Midbrain (tissue), 1 donor: Measurements from ENCODE around the gene NRXN3.

Experiments
- DNase-seq: peaks from one replicate; lab custom pipeline; 2025; lab: John Stamatoyannopoulos, UW

The NRXN3 gene

DNA sequence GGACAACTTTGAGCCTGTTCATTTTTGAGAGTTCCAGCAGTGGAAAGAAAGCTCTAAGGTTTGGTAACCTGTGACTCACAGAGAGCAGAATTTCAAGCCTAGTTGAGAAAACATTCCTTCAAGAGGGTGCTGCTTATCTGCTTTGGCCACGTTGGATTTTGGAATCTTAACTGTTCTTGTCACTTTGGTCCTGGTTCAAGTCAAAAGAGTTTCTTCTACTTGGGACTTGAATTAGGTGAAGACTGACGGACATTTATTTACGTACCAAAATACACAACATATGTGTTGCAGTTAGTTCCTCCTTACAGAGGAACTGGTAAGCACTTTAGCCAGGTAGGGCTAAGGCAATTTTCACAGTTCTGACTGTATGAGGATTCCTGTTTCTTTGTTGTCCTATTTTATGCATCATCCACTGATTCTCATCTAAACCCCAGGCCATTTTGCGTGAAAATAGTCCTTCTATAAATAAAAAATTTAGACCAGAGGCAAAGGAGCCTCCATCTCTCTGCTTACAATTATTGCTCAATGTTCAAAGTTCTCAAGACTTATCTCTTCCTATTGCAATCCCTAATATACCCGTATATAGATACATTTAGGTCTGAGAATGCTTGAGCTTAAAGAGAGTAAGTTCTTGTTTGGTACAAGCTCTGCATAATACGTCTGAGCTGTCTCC lies 1460.3 kb downstream of the NRXN3 start:
- no peak for DNase-seq

DNA sequence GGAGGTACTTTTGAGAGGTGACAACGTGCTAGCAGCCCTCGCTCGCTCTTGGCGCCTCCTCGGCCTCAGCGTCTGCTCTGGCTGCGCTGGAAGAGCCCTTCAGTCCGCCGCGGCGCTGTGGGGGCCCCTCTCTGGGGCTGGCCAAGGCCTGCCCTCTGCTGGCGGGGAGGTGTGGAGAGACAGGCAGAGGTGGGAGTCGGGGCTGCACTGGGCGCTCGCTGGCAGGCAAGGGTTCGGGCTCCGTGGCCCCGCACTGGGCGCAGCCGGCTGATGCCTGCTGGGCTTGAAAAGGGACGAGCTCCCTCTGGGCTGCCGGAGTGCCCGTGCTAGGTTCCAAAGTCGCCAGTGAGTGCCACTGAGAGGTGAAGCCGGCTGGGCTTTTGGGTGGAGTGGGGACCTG lies 1461.1 kb downstream of the NRXN3 start:
- no peak for DNase-seq

DNA sequence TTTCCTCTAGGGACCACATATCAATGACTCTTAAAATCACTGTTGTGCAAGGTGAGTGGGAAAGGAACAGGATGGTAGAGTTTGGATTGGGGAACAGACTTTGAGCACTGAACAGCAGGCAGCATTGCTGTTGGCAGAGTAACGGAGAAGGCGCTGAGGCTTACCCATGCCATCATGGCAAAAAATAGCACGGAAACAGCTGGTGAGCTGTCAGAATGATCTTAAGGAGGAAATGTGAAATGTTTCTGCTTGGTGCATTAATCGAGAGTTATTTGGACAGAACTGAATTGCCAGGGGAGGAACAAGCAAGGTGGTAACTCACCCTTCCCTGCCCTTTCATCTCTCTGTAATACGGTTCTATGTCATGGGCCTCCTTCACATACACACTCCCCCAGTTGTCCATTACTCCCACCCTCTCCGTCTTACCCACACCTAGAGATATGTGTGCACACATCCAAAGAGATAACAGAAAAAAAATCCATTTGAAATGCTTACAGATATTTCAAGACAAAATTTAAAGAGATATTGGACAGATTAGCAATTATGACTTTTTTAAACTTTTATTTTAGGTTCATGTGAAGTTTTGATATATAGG lies 1468.6 kb downstream of the NRXN3 start:
- DNase-seq, result no peak

DNA sequence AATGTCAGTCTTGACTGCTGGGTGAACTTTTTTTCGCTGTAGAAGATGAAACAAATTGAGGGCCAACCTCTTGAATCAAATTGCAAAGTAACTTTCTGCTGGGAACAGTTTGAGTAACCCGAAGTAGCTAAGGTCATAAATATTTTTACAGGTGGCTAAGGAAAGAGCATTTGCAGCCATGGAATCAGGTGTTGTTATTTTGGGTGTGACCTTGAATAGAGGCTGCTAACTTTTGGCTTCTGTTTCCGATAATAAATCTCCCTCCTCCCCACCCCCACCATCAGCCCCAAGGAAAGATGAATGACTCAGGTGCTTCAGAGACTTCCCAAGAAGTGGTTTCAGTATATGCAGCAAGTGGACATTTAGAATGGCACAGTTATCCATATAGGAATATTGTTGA lies 1469.4 kb downstream of the NRXN3 start:
- no peak for DNase-seq

DNA sequence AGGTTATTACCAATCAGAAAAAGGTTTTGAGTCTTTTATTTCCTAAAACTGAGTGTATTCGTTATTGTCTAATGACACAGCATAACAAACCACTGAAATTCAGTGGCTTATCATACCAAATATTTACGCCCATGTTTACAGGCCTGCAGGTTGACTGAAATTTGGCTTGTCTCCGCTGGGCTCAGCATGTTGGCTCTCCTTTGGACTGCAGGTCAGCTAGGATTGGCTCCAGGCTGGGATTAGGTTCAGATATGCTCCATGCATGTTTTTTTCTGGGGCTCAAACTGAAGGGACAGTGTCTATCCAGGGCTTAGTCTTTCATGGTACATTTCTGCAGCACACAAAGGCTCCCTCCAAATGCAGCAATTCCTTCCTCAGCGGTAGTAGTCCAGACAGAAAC lies 1471.2 kb downstream of the NRXN3 start:
- DNase-seq, result no peak

DNA sequence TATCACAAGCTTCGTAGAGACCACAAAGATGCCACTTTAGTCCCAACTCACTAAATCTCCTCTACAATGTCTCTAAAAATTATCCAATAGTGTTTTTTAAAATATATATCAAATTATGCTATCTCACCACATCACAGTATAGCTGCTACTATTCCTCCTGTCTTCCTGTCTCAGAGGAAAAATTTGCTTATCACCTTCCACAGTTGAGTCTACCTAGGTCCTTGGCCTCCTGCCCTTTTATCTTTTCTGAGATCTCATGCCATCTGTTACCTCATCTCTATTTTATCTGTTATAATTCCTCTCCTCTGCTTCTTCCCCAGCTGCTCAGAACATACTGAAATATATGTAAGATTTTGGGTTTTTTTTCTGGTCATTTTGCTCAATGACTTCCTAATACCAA lies 1473.0 kb downstream of the NRXN3 start:
- DNase-seq, result no peak

DNA sequence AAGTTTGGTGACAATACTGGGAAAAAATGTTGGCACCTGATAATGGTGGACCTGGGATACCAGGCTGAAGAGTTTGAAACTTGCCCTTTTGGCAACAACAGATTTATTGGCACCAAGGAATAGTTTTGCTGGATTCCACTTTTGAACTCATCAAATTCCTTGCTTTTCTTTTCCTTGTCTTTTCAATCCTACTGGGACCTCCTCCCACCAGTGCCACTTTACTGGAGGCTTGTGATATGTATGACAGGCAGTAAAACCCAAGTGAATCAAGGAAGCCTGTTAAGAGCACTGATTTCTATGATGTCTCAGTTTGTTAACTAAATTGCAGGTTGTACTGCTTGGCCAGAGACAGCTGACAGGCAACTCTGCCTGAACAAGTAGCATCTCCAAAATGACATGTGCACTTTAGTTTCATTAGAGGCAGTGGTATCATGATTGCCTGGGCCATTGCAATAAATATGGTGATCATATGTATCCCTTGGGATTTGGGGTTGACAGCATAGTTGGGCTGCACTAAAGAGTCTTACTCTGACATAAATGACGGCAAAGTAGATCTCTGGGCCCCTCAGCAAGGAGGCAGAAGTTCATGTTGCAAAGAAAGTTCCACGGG lies 1475.7 kb downstream of the NRXN3 start:
- DNase-seq, result no peak

DNA sequence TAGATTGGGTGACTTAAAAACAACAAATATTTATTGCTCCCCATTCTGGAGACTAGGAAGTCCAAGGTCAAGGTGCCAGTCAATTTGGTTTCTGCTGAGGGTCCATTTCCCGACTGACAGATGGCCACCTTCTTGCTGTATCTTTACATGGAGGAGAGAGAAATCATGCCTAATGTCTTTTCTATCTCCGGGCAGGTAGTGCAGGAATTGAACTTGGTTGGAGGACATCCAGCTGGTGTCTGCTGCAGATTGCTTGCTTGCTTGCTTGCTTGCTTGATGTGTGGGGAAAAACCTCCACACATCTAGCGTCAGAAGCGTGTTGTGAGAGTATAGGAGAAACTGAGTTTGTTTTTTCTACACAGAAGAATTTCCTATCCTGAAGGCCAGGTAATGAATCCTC lies 1479.7 kb downstream of the NRXN3 start:
- no peak for DNase-seq

DNA sequence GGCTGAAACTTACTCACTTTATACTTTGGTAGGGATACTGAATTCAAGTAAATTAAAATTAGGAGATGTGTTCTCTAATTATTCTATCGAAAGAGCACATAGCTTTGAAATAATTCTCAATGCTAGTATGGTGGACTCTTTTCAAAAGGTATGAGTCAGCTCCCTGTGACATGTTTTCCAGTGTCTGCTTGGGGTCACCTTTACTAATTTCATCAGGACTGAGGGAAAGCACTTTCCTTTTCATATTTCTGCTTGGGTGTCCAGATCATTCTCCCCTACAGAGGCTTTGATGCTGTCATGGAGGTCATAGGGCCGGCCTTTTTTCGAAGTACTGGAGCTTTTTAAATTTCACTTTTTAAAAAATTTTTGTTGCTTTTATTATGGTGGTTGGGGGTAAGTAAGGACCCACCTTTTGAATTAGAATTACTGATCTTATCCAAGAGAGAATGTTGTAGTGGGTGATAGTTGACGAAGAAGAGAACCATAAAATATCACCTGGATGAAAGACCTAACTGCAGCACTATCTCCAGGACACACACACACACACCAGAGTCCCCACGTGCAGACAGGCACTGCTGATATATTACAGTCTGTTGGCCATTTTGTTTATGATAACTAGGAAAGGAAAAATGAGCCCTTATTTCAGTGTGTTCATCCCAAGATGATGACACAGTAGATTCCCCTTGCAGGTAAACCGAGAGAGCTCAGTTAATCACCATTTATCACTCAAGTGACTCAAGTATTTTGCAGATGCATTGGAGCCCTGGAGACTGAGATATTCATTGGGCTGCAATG lies 1482.5 kb downstream of the NRXN3 start:
- no peak for DNase-seq

DNA sequence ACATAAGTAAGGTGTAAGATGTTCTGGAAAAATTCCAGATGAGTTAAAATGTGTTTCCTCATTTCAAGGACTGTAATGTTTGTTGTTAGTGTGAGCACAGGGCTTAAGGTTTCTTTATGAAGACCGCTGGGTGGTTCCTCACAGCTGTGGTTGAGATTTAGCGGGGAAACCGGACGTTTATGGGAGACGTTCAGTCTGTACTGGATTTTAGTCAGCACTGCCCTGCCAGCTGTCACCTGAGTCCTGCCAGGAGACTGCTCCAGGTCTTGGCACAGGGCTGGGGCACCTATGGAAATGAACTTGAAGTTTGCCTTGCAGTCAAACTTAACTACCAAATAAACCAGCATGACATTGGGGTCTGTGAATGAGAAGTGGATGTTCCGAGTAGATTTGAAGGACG lies 1485.9 kb downstream of the NRXN3 start:
- DNase-seq, result no peak

DNA sequence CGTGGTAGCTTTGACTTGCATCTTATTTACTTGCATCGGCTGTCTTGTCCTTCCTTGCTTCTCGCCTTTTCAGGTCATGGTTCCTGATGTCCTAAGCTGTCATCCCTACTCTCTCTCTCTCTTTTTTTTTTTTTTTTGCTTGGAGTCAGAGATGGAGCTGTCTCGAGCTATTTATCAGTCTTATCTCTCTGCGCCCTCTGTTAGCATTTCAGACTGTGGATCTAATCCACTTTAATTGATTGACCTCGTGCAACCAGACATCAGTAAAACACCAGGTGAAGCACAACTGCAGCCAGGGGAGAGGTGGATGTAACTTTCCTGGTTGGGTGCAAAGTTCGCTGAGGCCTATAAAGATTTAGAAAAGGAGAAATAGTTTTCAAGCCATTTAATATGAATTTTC lies 1486.3 kb downstream of the NRXN3 start:
- no peak for DNase-seq

DNA sequence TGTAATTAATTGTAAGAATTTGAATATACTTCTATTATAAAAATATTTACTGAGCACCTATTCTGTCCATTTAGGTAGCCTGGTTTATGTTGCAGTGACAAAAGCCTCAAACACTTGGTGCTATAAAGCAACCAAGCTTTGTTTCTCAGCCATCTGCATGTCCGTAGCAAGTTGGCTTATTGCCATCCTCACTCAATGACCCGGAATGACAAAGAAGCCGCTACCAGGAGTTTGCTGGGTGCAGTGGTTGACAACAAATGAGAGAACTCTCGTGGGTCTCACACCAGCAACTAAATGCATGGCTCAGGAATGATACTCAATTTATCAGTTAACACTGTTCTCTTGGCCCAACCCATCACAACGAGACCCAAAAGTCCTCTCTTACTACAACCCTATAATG lies 1488.0 kb downstream of the NRXN3 start:
- DNase-seq, result no peak

DNA sequence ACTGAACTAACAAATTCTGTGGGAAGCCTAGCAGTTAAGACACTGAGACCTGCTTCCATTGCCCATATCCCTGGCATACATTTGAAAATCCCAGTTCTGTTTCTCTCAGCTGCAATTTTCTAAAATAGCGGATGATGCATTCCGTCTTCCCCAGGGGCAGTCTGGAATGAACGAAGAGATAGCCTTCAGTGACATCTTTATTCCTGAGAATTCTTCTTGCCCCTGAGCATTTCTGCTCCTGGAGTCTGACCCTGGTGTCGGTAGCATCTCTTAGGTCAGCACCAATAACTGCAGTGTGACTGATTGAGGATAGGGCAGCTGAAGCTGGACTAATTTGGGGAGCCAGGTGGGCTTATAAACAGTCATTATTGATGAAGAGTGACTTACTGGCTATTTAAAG lies 1488.6 kb downstream of the NRXN3 start:
- no peak for DNase-seq

DNA sequence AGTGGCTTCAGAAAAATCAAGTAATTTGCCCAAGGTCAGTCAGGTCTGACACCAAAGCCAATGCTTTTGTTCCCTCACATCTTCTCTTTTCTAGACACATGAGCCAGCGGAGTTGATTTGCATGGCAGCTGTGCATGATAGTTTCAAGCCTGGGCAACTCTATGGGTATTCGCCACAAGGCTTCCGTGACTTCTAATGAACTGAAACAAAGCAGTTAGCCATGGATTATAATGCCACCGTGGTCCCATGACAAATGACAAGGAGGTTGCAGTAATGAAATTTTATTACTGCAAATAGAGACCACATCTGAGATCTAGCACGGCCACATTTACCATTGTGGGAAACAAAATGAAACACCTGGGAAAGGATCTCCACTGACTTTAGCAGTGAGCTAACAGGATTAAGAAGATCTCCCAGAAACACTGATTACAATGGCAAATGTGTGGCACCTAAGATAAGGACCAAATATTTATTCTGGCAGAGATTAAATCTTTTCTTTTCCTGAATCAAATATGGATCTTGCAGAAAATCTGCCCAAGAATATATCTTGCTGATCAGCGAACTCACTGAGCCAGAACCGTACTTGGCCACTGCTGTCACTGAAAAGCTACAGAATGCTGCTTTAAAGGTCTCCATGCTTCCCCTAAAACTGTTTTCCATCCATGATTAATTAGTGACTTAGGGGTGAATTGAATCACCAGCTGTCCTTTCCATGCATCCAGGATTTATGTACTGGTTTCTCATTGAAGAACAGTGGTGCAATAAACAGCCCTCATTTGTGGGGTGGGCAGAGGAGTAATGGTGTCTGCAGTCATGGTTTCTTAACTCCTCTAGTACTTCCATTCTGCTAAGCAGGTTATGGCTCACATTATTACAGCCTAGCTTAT lies 1490.1 kb downstream of the NRXN3 start:
- DNase-seq, result no peak

DNA sequence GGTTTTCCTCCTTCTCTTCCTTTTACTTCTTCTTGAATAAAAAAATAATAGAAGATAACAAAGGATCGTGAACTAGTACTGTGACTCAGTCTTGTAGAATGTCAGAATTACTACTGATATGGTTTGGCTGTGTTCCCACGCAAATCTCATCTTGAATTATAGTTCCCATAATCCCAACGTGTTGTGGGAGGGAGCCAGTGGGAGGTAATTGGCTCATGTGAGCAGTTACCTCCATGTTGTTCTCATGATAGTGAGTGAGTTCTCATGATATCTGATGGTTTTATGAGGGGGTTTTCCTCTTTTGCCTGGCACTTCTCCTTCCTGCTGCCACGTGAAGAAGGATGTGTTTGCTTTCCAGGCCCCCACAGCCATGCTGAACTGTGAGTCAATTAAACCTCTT lies 1491.6 kb downstream of the NRXN3 start:
- DNase-seq, result no peak

DNA sequence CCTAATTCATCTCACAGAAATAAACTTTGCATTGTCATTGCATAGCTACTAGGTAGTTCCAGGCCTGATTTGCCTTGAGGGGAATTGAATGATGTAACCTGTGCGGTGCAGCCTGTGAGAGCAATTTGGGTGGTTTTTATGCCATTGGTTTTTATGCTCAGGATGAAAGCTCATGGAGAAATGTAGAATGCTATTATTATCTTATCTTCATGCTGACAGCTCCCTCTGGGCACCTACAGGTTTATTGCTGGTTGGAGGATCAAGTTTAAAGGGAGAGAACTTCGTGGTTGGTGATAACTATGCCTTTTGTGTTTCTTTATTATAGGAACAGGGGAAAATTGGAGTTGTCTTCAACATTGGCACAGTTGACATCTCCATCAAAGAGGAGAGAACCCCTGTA lies 1493.3 kb downstream of the NRXN3 start:
- no peak for DNase-seq

DNA sequence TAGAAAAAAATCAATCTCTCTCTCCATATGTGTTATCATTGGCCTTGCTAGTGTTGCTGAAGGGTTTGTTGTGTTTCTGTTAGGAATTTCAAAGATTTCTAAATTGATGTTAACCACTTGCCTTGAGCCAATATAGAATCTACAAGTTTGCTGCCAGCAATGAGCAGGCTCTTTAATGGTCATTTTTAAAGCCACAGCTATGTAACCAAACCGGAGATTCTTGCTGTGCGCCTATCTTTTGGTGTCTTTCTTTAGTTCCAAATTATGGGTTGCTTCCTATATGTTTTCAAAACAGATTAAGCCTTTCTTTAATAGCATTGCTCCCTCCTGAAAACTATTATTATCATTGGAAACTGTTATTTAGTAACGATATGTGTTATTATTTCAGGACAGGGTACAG lies 1495.4 kb downstream of the NRXN3 start:
- DNase-seq, result no peak

DNA sequence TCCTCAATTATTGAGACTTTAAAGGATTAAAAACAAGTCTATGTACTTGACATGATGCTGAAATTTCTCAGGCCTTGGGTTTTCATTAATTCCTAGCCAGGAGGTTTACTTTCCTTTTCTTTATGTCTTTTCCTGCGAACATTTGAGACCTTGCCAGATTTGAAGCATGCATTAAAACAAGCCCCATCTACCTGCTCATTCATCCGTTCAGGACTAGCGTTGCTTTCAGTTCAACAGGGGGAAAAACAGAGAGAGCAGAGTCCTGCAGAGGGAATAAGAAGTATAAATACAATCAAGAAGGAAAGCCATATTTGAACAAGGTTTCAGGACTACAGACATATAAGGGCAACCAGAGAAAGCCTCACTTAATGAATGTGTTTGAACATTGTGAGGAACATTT lies 1498.8 kb downstream of the NRXN3 start:
- DNase-seq, result no peak

DNA sequence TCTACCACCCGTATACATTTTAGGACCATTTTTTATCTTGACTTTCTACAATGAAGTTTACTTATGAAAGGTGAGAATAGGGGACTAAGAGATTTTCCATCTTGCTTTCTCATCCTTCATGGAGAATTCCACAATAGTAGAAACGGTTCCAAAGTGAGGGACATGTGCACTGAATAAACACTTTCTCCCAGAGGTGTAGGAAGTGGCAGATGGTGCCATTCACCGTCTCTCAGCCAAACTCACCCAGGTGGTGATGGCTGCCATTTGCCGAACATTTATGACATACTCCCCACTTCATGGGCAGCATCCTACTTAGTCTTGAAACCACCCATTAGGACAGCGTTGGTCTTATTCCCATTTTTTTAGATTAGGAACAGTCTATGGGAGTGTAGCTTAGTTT lies 1500.6 kb downstream of the NRXN3 start:
- DNase-seq, result no peak

DNA sequence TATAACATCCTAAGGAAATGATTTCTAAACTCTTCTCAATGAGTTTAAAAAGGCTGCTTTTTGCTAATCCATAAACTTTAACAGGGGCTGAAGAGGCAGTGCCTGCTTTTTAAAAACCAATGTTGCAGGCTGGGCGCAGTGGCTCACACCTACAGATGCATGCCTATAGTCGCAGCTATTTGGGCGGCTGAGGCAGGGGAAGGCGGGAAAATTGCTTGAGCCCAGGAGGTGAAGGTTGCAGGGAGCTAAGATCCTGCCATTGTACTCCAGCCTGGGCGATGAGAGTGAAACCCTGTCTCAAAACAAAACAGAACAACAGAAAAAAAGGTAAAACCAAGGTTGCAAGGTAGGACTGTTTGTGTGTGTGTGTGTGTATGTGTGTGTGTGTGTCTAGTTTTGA lies 1509.9 kb downstream of the NRXN3 start:
- no peak for DNase-seq

DNA sequence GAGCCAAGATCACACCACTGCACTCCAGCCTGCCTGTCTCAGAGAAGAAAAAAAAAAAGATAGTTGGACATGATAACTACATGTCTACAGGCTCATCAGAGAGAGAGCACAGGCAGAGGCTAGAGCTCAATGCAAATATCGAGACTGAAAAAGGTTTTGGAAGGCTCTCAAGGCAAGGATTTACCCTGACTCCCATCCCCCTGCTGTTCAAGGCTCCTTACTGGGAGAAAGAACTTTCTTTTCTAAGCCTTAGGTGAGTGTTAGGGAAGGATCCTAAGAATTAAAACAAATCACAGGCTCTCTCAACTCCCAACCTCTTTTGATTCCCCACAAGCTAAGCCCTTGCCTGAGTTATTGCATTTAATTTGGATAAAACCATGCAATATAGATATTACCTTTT lies 1516.0 kb downstream of the NRXN3 start:
- DNase-seq, result no peak

DNA sequence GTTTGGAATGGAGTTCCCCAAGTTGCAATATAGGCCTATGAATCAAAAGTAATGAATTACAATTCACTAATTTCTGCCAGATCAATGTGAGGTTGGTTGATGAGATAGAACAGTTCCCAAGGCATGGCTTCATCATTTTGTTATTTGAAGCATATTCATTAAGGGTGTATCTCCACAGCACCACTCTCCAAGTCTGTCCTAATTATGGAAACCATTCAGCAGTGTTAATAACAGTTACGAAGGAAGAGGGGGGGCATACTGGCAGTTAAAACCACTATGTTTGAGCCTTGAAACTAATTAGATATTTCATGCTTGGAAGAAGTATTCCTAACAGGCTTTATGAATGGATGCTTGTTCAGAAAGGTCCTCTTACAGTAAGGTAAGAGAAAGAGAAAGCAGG lies 1520.8 kb downstream of the NRXN3 start:
- no peak for DNase-seq
